ENCODE data around the gene DGKQ.

Gene DGKQ

DNA sequence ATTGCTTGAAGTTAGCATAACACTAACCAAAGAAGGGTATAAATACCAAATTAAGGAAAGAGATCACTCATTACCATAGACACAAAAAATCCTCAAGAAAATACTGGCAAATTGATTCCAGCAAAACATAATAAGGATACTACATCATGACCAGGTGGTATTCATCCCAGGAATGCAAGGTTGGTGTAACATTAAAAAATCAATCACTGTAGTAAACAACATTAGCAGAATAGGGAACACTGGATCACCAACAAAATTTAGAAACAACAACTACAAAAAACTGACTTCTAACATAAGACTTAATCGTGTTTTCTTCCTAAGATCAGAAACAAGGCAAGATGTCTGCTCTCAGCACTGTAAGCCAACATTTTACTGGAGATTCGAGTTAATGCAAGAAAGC lies 55.4 kb downstream of the DGKQ start:
- TF ChIP-seq TCF4 (CRISPR knock-in tag; IDR thresholded peaks at IDR 0.05; ENCODE audit: borderline replicate concordance) (no peak), GLIS3 (CRISPR knock-in tag; IDR thresholded peaks at IDR 0.05) (no peak), CSDC2 (CRISPR knock-in tag; IDR thresholded peaks at IDR 0.05) (no peak), ZFP3 (CRISPR knock-in tag; IDR thresholded peaks at IDR 0.05) (no peak), ZNF8 (CRISPR knock-in tag; IDR thresholded peaks at IDR 0.05) (no peak), ZNF70 (CRISPR knock-in tag; IDR thresholded peaks at IDR 0.05) (no peak), ZNF565 (CRISPR knock-in tag; conservative IDR thresholded peaks at IDR 0.05; ENCODE audit: low read depth) (no peak), ESRRG (CRISPR knock-in tag; IDR thresholded peaks at IDR 0.05) (no peak), ZC3H10 (CRISPR knock-in tag; IDR thresholded peaks at IDR 0.05) (no peak), TOX (CRISPR knock-in tag; IDR thresholded peaks at IDR 0.05; ENCODE audit: borderline replicate concordance) (no peak), BACH2 (CRISPR knock-in tag; IDR thresholded peaks at IDR 0.05; ENCODE audit: borderline replicate concordance) (no peak), OSR1 (CRISPR knock-in tag; IDR thresholded peaks at IDR 0.05) (no peak), ARNTL (CRISPR knock-in tag; IDR thresholded peaks at IDR 0.05; ENCODE audit: borderline replicate concordance, low read depth) (no peak), SNAI2 (CRISPR knock-in tag; IDR thresholded peaks at IDR 0.05) (no peak), PPARA (CRISPR knock-in tag; IDR thresholded peaks at IDR 0.05; ENCODE audit: borderline replicate concordance) (no peak), ZFP30 (CRISPR knock-in tag; IDR thresholded peaks at IDR 0.05) (no peak)
- TF ChIP-seq, protein P1, sequence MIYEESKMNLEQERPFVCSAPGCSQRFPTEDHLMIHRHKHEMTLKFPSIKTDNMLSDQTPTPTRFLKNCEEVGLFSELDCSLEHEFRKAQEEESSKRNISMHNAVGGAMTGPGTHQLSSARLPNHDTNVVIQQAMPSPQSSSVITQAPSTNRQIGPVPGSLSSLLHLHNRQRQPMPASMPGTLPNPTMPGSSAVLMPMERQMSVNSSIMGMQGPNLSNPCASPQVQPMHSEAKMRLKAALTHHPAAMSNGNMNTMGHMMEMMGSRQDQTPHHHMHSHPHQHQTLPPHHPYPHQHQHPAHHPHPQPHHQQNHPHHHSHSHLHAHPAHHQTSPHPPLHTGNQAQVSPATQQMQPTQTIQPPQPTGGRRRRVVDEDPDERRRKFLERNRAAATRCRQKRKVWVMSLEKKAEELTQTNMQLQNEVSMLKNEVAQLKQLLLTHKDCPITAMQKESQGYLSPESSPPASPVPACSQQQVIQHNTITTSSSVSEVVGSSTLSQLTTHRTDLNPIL (CRISPR knock-in tag; IDR thresholded peaks at IDR 0.05; ENCODE audit: low read depth) = no peak
- TF ChIP-seq, protein P2, sequence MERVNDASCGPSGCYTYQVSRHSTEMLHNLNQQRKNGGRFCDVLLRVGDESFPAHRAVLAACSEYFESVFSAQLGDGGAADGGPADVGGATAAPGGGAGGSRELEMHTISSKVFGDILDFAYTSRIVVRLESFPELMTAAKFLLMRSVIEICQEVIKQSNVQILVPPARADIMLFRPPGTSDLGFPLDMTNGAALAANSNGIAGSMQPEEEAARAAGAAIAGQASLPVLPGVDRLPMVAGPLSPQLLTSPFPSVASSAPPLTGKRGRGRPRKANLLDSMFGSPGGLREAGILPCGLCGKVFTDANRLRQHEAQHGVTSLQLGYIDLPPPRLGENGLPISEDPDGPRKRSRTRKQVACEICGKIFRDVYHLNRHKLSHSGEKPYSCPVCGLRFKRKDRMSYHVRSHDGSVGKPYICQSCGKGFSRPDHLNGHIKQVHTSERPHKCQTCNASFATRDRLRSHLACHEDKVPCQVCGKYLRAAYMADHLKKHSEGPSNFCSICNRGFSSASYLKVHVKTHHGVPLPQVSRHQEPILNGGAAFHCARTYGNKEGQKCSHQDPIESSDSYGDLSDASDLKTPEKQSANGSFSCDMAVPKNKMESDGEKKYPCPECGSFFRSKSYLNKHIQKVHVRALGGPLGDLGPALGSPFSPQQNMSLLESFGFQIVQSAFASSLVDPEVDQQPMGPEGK (CRISPR knock-in tag; IDR thresholded peaks at IDR 0.05; ENCODE audit: borderline replicate concordance) = no peak
- TF ChIP-seq, protein P3, sequence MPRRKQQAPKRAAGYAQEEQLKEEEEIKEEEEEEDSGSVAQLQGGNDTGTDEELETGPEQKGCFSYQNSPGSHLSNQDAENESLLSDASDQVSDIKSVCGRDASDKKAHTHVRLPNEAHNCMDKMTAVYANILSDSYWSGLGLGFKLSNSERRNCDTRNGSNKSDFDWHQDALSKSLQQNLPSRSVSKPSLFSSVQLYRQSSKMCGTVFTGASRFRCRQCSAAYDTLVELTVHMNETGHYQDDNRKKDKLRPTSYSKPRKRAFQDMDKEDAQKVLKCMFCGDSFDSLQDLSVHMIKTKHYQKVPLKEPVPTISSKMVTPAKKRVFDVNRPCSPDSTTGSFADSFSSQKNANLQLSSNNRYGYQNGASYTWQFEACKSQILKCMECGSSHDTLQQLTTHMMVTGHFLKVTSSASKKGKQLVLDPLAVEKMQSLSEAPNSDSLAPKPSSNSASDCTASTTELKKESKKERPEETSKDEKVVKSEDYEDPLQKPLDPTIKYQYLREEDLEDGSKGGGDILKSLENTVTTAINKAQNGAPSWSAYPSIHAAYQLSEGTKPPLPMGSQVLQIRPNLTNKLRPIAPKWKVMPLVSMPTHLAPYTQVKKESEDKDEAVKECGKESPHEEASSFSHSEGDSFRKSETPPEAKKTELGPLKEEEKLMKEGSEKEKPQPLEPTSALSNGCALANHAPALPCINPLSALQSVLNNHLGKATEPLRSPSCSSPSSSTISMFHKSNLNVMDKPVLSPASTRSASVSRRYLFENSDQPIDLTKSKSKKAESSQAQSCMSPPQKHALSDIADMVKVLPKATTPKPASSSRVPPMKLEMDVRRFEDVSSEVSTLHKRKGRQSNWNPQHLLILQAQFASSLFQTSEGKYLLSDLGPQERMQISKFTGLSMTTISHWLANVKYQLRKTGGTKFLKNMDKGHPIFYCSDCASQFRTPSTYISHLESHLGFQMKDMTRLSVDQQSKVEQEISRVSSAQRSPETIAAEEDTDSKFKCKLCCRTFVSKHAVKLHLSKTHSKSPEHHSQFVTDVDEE (CRISPR knock-in tag; IDR thresholded peaks at IDR 0.05) = no peak
- TF ChIP-seq, protein P4, sequence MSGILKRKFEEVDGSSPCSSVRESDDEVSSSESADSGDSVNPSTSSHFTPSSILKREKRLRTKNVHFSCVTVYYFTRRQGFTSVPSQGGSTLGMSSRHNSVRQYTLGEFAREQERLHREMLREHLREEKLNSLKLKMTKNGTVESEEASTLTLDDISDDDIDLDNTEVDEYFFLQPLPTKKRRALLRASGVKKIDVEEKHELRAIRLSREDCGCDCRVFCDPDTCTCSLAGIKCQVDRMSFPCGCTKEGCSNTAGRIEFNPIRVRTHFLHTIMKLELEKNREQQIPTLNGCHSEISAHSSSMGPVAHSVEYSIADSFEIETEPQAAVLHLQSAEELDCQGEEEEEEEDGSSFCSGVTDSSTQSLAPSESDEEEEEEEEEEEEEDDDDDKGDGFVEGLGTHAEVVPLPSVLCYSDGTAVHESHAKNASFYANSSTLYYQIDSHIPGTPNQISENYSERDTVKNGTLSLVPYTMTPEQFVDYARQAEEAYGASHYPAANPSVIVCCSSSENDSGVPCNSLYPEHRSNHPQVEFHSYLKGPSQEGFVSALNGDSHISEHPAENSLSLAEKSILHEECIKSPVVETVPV (CRISPR knock-in tag; IDR thresholded peaks at IDR 0.05) = no peak
- no peak for ATAC-seq

DNA sequence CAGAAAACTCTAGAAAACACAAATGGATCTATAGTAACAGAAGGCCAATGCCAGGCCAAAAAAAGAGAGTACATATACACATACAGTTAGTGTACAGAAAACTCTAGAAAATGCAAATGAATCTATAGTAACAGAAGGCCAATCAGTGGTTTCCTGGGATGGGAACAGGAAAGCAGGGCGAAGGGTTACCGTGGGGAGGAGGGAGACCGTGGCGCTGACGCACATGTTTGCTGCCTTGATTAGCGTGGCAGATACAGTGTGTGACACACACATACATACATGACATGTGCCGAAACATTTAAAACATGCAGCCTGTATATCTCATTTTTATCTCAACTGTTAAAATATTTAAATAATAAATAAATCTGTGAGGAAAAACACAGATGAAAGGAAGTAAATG lies 55.9 kb downstream of the DGKQ start:
- ATAC-seq = no peak
- TF ChIP-seq RARB (CRISPR knock-in tag; IDR thresholded peaks at IDR 0.05) (no peak), SNAI2 (CRISPR knock-in tag; IDR thresholded peaks at IDR 0.05) (no peak), ZNF565 (CRISPR knock-in tag; conservative IDR thresholded peaks at IDR 0.05; ENCODE audit: low read depth) (no peak), ESRRG (CRISPR knock-in tag; IDR thresholded peaks at IDR 0.05) (no peak), TOX (CRISPR knock-in tag; IDR thresholded peaks at IDR 0.05; ENCODE audit: borderline replicate concordance) (no peak), CSDC2 (CRISPR knock-in tag; IDR thresholded peaks at IDR 0.05) (no peak), ARNTL (CRISPR knock-in tag; IDR thresholded peaks at IDR 0.05; ENCODE audit: borderline replicate concordance, low read depth) (no peak), ISL1 (CRISPR knock-in tag; IDR thresholded peaks at IDR 0.05) (no peak), ZNF70 (CRISPR knock-in tag; IDR thresholded peaks at IDR 0.05) (no peak), GLIS3 (CRISPR knock-in tag; IDR thresholded peaks at IDR 0.05) (no peak), ZNF8 (CRISPR knock-in tag; IDR thresholded peaks at IDR 0.05) (no peak), ZFP3 (CRISPR knock-in tag; IDR thresholded peaks at IDR 0.05) (no peak), BACH2 (CRISPR knock-in tag; IDR thresholded peaks at IDR 0.05; ENCODE audit: borderline replicate concordance) (no peak), ZC3H10 (CRISPR knock-in tag; IDR thresholded peaks at IDR 0.05) (no peak), ZFP30 (CRISPR knock-in tag; IDR thresholded peaks at IDR 0.05) (no peak)
- TF ChIP-seq, protein P4 (CRISPR knock-in tag; IDR thresholded peaks at IDR 0.05) = no peak
- TF ChIP-seq, protein P3 (CRISPR knock-in tag; IDR thresholded peaks at IDR 0.05) = no peak
